GM18526 (cell line): ENCODE measurements around the gene C1orf174.

Experiments used
- POLR2A ChIP-seq: IDR thresholded peaks from 3 replicates; pipeline ENCODE4 v1.6.1; 2011; ENCODE audit not compliant: insufficient read length; ENCODE audit errors: extremely low read depth

The C1orf174 gene

GRCh38 chr1:3896396-3897000 is 3.6 kb downstream of the C1orf174 start:
- no peak for TF ChIP-seq POLR2A

DNA sequence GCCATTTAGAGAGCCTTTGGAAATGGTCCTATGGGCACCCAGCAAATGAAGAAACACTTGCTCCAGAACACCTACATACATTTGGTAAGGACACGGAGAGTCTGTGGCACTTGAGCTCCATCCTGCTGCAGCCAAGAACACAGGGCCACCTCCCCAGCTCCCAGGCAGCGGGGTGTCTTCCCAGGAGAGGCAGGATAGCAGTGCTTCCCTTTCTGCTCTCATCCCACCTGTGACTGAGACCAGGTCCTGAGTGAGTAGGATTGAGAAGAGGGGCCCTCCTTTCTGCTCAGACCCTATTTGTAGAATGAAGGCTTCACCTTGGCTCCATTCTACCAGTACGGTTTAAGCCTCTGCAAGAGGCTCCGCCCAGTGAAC is 4.1 kb downstream of the C1orf174 start:
- no peak for TF ChIP-seq POLR2A

DNA sequence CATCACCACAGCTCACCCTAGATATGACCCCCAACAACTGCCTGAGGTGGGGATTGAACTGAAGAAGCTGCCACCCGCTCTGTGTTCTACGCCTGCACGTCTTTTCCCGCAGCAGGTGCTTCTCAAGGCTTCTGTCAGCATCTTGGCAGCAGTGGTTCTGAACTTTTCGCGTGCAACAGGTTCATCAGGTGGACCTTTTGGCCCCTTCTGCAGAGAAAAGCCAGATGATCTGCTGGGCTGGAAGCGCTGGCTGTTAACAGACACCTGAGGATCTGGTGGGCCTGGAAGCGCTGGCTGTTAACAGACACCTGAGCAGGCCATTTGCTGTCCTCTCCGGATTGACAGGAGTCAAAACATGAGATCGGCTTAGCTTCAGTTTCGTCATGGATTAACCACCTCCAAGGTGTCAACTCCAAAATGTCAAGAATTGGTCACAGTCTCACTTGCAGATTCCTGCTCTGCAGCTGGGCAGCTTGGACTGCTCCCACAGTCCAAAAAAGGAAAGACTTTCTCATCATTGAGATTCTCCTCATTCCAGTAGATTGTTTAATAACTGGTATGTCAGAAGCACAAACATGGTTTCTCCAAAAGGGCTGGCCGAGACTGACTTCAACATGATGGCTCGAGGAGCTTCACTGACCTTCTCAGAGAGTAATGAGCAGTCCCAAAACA is 4.7 kb downstream of the C1orf174 start:
- TF ChIP-seq POLR2A, result no peak

GRCh38 chr1:3894626-3895278 is 5.3 kb downstream of the C1orf174 start:
- no peak for TF ChIP-seq POLR2A

DNA sequence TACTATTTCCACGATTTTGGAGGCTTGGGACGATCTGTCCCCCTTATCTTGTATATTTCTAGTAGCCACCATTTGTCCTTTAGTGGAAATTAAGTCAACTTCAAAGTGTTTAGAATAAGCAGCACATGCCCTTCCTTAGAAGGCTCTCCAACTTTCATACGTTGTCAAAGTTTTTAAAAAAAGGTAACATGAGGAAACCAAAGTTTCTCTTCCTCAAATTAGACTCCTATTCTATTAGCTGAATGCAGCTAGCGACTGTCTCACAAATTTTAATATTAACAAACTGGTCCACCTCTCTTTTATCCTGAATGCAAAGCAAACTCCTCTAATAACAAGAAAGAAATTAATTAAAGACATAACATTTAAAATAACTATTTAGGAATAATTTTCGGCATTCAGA is 6.9 kb downstream of the C1orf174 start:
- no peak for TF ChIP-seq POLR2A

DNA sequence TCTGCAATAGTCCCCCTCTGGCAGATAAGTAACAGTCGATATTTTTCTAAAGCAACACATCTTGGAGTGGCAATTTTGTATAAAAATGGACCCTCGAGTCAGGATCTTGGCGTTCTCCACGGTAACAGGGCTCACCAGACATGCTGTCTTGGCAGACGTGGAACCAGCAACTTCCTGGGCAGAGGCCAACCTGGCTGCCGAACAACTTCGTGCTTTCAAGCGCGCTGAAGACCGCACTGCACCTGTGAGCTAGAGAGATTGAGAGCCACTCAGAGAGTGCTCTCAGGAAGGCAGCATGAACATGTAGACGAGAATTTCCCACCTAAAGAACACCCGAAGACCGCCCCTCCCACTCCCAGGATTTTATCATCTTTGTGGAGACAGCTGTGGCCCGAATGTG is 7.3 kb downstream of the C1orf174 start:
- no peak for TF ChIP-seq POLR2A

DNA sequence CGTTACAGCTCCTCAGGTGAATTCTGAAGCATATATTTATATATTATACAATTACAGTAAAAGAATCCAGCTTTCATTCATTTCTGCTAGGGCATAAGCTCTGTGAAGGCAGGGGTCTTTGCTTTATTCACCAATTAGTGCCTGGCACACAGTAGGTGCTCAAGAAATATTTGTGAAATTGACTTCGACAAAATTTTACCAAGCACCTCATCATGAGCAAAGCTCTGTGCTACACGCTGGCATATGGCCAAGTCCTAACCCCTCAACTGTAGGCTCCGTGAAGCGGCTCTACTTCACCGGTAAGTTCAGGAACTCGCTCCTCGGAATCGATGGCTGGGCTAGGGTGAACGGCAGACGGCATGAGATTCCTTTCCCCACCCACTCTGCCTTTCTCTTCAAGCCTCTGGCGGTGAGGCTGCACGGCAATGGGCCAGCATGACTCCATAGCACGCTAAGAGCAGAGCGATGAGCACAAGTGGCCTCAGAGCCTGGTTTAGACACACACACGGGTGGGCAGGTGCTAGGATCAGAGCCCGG is 8.7 kb downstream of the C1orf174 start:
- no peak for TF ChIP-seq POLR2A

DNA sequence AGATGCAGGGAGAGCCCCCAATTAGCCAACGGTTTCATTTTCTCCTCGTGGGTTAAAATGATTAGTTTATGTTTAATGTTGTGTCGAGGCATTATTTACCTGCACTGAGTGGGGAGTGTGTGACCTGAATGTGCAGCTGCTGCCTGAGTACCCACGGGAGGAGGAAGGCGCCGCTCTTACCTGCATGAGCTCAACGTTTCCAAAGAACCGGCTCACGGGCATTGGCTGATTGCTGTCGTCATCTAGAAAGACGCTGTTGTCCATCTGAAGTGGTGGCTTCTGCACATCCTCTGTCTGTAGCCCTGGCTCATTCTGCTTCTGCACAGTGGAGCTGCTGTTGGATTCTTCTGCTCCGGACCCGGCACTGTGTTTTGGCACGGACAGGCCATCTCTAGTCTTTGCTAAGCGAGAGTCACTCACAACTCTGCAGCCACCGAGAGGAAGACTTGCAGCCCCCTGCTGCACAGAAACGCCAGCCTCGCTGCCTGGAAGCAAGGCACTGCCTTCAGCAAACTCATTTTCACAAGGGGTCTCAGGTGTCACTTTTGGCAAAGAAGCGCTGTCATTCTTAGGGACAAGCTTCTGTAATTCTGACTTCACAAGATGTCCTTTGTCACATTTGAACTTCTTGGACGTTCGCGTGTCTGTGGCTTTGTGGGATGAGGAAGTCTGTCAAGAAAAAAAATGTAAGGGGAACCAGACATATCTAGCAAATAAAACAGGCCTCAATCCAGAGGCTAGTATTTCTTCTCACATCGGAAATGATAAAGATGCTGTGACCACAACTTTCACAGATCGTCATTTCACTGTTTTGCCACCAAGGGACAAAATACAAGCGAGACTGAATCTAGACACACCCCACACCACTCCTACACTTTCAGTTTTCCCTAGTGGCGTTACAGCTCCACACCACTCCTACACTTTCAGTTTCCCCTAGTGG is 9.4 kb downstream of the C1orf174 start:
- TF ChIP-seq POLR2A, result no peak

DNA sequence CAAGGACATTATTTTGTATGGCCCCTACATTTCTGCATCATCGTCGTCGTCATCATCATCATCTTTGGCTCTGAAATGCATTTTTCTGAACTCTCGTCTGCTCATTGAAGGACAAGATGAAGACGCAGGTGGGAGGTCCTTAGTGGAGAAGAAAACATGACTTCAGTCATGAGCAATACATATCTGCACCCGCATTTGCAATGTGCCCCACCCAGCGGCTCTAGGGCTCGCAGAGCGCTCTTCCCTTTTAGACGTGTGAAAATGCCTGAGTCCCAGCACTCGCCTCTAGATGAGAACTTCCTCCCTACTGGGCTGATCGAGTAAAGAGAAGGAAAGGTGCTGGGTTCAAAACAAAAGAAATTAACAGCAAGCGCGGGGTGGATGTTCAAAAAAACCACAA is 10.1 kb downstream of the C1orf174 start:
- no peak for TF ChIP-seq POLR2A

GRCh38 chr1:3888301-3888700 is 11.8 kb downstream of the C1orf174 start:
- no peak for TF ChIP-seq POLR2A

DNA sequence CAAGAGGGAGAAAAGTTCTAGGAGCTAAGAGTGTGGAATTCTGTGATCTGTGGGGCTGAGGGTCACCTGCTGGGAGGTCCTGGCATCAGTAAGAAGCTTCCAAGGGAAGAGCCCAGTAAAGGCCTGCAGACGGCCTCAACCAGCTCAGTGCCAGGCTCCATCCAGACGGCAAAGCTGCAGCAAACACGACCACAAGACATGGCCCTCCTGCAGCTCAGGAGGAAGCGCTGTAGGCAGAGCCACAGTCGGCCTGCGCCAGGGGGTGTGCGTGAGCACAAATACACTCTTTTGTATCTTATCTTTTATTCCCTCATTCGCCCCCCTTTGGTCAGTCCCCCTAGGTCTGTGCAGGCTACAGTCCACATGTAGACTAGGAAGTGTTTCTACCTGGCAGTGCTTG is 13.4 kb downstream of the C1orf174 start:
- TF ChIP-seq POLR2A, result no peak

DNA sequence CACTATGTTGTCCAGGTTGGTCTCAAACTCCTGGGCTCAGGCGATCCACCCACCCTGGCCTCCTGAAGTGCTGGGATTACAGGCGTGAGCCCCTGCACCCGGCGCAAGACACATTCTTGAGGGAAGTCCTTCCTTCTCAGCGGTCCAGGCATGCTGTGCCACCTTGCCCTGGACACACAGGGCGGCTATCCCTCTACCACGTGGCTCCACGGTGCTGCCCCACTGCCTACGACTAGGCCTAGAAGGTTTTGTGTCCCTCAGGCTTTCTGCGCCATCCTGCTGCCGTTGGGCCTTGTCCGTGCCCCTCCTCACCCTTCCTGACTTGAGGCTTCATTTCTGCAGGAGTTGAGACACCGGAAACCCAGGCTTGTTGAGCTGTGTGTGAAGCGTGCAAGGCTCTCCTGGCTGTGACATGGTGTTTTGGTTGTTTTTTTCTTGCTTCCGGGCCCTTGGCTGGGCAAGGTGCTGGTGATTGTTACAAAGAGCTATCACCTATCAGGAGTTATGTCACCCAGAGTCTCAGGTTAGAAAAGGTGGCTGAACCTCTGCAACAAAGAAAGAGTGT is 13.9 kb downstream of the C1orf174 start:
- TF ChIP-seq POLR2A, result no peak

- no peak for TF ChIP-seq POLR2A
Measured at GRCh38 chr1:3885611-3886010, 14.5 kb downstream of the C1orf174 start.

DNA sequence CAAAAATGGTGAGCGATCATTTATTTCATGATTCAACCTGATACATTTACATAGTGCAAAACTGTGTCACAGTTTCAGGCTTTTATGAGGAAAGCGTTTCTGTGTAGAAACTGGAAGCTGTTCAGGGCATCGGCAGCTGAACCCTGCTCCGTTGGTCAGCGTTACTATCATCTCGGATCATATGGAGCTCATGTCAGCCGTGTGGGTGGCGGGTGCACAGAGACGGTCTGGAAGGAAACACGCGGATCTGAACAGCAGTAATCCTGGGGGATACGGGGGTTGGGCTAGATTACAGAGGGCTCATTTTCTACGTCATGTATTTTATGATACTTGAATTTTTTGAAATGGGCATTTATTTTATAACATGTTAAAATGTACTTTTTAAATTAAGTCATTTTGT is 15.1 kb downstream of the C1orf174 start:
- no peak for TF ChIP-seq POLR2A
